Measurements from ENCODE around the gene TOMM20.

TOMM20 gene

DNA sequence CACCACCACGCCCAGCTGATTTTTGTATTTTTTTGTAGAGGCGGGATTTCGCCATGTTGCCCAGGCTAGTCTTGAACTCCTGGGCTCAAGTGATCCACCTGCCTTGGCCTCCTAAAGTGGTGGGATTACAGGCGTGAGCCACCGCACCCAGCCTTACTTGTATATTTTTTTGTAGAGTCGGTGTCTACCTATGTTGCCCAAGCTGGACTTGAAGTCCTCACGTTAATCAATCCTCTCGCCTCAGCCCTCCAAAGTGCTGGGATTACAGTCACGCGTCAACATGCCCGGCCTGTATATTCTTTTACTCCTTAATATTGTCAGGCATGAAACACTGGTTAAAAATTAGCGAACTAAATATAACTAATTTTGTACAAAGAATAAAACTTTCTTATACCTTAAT lies 5.5 kb upstream of the TOMM20 start:
- no peak for DNase-seq (ENCODE audit: low spot score)

DNA sequence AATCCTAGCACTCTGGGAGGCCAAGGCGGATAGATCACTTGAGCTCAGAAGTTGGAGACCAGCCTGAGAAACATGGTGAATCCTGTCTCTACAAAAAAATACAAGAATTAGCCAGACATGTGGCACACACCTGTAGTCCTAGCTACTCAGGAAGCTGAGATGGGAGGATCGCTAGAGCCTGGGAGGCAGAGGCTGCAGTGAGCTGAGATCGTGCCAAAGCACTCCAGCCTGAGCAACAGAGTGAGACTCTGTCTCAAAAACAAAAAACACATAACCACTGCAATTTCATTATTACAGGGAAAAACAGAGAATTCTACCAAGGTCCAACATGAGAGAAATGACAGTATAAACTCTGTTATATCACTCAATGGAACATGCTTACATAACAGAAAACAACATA lies 4.4 kb upstream of the TOMM20 start:
- DNase-seq (ENCODE audit: low spot score), result no peak

DNA sequence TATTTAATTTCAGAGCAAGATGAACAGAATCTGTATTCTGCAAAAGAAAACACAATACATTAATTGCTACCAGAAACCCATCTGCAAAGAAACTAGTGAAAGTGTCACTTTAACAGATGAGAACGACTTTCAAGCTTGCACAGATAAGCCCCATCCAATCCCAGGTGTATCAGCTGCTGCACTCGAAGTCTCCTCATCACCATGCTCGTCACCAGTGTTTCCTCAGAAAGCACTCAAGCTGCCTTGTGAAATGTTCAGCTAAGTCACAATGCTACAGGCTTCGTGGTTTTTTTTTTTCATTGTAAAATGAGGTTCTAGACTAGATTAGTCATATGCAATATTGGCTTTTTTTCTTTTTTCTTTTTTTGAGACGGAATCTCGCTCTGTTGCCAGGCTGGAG lies 3.3 kb upstream of the TOMM20 start:
- no peak for DNase-seq (ENCODE audit: low spot score)

DNA sequence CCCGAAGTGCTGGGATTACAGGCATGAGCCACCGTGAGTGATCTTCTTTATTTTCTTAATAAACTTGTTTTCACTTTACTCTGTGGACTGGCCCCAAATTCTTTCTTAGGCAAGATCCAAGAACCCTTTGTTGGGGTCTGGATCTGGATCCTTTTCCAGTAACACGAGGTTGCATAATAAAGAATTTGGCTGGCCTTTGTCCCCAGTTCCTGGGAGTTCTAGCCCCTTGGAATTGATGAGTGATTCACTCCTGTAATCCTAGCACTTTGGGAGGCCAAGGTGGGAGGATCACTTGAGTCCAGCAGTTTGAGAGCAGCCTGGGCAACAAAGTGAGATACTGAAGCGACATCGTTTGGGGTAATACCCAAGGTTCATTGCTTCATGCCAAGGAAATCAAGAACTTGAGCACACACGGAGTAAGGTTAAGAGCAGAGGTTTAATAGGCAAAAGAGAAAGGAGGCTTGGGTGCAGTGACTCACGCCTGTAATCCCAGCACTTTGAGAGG lies 2.2 kb upstream of the TOMM20 start:
- no peak for DNase-seq (ENCODE audit: low spot score)

DNA sequence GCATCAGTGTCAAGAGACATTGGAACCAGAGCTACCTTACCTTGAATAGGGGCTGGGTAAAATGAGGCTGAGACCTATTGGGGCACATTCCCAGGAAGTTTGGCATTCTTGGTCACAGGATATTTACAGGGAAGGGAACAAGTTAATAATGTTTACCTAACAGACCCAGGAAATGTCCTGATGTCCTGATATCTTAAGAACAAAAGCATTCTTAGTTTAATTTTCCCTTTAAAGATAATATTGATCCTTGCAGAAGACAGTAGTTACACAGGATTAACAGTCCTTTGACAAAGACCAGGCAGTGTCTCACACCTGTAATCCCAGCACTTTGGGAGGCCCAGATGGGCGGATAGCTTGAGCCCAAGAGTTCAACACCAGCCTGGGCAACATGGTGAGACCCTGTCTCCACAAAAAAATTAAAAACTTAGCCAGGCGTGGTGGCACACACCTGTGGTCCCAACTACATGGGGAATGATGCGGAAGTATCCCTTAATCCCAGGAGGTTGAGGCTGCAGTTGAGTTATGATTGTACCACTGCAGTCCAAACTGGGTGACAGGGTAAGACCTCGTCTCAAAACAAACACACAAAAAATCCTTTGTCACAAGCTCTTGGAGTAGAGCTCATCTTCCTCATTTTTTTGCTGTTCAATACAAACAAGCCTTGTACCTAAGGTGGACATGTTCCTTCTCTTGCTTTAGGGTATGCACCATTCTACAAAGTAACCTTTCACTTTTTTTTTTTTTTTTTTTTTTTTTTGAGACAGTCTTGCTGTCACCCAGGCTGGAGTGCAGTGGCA lies 1.3 kb upstream of the TOMM20 start:
- no peak for DNase-seq (ENCODE audit: low spot score)

DNA sequence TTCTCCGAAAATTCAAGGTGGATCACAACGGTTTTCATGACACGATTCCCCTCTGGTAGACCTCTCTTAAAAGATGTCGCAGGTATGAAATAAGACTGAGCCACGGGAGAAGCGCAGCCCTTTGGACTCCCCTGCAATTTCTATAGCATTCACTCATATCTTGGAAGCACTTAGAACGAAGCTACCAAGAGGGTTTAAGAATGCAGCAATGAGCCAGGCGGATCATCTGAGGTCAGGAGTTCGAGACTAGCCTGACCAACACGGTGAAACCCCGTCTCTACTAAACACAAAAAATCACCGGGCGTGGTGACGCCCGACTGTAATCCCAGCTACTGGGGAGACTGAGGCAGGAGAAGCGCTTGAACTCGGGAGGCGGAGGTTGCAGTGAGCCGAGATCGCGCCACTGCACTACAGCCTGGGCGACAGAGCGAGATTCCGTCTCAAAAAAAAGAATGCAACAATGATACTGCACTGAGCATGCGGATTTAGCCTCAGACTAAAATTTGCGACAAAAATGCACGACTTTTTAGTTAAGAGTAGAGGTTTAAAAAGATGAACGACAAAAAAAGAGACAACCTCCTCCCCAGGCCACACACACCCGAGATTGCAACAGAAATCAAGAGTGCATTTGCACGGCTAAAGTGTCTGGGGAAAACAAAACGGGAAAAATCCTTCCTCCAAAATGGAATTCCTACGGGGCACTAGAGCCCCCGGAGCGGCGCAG lies 743 bp downstream of the TOMM20 start:
- DNase-seq (ENCODE audit: low spot score), result no peak

DNA sequence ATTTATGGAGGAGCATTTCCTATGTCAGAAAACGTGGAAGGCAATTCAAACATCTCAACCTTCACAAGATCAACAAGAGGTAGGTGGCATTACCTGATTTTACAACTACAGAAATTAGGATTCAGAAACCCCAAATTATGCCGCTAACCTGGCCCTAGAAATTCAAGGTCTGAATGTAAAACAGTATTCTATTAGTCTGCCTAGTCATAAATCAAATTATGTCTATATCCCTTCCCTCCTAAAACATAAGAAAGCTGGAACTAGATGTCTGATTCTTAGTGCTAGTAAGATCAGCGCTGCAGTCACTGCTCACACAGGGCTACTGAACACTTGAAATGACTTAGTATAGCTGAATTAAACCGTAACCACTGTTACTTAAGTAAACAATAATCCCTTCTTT lies 1.4 kb downstream of the TOMM20 start:
- DNase-seq (ENCODE audit: low spot score), result no peak

DNA sequence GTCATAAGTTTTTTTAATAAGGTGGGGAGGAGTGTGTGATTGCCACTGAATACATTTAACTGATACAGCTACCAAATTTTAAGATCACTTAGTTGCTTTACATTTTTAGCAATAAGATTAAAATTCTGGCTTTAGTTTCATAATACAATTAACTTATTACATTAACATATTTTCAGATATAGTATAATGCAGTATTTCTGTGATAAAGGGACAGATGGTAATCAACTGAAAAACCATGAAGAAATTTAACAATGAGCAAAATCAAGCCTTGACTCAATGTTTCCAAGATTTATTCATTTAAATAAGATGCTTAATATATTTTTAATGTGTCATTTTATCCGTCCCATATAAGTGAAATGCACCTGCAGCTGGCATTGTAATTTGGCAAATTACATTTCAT lies 4.0 kb downstream of the TOMM20 start:
- no peak for DNase-seq (ENCODE audit: low spot score)

DNA sequence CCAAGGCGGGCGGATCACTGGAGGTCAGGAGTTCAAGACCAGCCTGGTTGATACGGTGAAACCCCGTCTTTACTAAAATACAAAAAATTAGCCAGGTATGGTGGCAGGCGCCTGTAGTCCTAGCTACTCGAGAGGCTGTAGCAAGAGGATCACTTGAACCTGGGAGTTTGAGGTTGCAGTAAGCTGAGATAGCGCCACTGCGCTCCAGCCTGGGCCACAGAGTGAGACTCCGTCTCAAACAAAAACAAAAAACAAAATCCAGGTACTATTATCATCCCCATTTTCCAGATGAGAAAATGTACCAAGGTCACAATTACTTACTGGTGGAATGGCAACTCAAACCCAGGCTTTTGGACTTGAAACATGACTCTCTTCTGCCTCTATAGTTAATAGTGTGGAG lies 4.5 kb downstream of the TOMM20 start:
- DNase-seq (ENCODE audit: low spot score), result no peak

DNA sequence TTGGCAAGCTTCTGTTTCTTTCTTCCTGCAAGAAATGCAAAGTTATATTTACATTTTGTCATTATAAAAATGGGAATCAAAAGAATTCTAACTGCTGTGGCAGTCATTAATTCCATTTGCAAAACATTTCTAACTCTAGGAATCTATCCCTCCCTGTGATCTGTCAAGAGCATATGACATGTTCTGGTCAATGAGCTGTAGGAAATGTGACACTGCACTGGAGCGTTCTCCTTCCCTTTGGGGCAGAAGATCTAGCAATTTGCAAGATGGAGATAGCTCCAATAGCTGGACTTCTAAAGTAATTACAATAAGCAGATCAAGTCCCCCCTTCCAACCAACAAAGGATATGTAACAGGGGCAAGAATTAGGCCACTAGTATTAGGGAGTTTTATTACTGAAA lies 6.3 kb downstream of the TOMM20 start:
- DNase-seq (ENCODE audit: low spot score), result no peak

DNA sequence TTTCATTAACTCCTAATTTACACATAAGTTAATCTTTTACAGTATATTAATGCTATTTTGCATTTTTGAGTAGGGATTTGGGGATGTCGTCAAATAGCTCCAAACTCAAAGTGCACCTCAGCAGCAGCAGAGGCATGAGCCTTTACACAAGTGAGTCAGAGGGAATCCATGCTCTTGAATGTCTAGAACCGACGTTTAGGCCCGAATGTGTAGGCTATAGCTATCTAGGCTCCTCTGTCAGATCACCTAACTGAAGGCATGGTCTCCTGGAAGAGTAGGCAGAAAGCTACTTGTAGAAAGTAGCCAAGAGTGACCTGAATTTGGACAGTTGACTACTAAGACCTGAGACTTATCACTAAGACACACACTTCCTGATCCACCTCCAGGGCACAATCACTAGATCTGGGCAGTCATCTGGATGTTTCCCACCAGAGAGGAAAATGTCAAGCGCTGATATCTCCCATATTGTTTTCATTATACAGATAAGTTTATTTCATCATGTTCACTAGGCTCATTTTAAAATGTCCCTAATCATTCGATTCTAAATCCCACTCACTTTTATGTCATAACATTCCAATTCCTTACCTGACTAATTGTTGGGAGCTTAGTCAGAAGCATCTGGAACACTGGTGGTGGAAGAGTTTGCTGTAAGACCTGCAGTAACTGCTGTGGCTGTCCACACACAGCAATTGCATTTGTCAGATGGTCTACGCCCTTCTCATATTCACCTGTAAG lies 15.3 kb downstream of the TOMM20 start:
- DNase-seq (ENCODE audit: low spot score), result no peak

DNA sequence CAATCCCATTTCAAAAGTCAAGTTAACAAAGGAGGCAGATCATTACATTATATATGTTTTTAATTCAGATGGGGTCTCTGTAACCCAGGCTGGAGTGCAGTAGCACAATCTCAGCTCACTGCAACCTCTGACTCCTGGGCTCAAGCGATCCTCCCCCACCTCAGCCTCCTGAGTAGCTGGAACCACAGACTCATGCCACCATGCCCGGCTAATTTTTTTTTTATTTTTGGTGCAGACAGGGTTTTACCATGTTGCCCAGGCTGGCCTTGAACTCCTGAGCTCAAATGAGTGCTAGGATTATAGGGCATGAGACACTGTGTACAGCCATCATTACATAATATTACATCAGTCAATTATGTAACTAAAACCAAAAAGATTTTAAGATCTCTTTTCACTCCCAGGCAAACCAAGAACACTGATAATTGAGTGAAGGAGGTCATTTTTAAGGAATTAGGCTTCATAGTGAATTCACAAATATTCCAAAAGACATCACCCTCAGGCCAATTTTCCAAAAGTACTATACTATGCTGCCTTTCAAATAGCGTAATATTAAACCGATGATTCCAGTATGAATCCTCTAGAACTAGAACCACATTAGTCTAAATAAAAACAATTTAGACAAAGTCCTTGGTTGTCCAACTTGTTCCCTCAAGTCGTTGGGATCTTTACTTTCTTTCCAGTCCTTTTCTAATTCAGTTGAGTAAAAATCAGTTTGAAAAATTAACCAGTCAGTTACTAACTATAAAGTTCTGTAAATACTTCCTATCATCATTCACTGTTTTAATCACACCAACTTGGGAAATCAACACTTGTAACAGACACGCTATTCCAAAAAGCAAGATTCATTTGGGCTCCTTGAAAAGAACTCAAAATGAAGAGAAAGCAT lies 16.1 kb downstream of the TOMM20 start:
- no peak for DNase-seq (ENCODE audit: low spot score)

DNA sequence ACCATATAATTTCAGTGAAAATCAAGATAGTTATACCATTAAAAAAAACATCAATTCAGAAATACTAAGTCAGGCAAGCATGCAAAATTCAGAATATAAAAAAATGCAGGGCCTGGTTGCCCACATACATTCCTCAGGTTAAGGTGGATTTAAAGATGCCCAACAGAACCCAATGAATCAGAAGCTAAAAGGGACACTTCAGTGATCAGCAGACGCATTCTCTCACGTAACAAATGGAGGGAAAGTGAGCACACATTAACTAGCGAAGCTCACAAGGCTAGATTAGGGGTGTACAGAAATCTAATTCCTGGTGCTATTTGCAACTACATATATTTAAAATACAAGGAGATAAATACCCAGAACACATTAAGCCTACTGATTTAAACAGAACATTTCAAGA lies 17.5 kb downstream of the TOMM20 start:
- no peak for DNase-seq (ENCODE audit: low spot score)

DNA sequence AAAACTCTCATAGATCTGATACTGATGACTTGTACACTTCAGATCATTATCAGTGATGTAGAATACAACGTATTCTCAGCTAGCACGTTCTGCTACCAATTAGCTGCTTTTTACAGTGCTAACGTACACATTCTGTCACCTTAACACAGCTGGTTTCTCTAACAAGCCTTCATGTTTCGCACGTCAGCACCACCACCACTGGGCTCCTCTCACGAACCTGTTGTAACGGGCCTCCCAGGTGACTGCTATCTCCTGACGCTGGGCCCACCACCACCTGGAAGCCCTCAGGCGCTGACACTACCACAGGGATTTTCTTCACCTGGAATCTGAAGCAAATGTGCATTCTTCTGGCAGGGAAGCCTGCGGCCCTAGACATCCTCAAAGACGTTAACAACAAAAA lies 19.8 kb downstream of the TOMM20 start:
- DNase-seq (ENCODE audit: low spot score), result no peak

DNA sequence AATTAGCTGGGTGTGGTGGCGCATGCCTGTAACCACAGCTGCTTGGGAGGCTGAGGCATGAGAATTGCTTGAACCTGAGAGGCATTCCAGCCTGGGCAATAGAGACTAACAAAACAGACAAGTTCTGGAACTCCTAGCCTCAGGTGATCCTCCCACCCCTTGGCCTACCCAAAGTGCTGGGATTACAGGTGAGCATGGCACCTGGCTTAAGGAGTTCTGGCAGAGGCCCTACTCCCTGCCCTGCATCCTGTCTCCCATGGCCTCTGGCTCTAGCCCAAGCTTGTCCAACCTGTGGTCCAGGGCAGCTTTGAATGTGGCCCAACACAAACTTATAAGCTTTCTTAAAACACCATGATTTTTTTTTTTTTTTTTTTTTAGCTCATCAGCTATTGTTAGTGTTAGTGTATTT lies 20.4 kb downstream of the TOMM20 start:
- no peak for DNase-seq (ENCODE audit: low spot score)

DNA sequence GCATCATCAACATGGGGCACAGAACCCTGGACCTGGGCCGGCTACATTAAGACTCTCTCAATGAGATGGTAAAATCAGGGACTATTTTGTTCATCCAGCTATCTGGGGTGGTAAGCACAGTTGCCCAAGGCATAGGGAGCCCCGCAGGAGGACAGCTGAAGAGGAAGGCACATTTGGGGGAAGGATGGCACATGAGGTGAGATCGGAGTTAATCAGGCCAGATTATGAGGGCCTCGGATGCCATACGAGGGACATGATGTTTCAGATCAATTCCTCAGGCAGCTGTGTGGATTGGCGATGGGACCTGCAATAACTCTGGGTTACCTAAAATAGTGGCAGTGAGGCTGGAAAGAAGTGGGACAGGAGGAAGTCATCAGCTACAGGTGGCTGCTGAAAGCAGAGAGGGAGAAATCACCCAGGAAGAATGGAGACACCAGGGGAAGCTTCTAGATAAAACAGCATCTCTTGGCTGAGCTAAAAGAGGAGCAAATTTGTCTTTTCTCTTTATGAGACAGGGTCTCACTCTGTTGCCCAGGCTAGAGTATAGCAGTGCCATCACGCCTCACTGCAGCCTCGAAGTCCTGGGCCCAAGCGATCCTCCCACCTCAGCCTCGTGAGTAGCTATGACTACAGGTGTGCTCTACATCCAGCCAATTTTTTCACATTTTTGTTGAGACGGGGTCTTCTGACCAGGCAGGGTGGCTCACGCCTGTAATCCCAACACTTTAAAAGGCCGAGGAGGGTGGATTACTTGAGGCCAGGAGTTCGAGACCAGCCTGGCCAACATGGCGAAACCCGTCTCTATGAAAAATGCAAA lies 21.1 kb downstream of the TOMM20 start:
- no peak for DNase-seq (ENCODE audit: low spot score)

DNA sequence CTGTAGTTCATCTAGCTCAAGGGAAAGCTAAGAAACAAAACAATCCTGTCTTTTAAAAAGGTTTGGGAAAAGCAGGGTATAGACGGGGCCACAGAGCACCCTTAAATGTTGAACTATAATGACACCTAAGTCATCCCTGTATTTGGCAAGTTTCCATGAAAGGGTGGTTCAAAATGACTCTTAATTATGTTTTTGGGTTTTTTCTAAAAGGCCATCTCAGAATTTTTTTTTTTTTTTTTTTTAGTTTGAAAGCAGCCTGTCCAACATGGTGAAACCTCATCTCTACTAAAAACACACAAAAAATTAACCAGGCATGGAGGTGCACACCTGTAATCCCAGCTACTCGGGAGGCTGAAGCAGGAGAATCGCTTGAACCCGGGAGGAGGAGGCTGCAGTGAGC lies 22.2 kb downstream of the TOMM20 start:
- DNase-seq (ENCODE audit: low spot score), result no peak

DNA sequence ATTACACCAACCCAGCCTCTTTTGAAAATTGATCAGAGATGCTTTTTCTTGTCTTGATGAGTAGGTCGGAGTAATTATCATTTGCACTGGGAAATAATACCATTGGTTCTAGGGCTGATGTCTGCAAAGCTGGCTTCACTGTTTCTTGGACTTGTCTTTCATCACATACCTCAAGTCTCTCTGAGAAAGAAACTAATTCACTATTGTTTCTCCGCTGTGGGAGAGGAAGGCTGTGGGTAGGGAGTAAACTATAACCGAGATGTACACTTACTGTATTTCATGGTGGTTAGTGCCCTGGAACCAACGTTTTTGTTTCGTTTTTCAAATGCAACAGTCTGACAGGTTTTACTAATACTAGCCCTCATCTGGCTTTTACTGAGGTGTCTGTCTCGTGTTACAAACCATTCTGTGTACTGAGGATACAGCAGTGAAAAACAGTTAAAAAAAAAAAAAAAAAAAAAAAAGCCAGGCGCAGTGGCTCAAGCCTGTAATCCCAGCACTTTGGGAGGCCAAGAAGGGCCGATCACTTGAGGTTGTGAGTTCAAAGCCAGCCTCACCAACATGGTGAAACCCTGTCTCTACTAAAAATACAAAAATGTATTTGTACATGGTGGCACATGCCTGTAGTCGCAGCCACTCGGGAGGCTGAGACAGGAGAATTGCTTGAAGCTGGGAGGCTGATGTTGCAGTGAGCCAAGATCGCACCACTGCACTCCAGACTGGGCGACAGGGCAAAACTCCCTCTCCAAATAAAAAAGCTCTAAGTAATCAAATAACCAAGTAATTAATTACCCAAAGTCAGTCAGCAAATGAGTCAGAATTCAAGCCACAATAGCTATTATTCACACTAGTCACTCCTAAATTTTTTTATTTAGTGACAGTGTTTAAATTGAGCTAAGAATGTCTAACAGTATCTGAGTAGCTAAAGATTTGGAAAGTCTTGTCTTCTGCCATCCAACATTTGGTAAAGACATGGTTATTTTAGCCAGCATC lies 23.3 kb downstream of the TOMM20 start:
- DNase-seq (ENCODE audit: low spot score), result no peak

DNA sequence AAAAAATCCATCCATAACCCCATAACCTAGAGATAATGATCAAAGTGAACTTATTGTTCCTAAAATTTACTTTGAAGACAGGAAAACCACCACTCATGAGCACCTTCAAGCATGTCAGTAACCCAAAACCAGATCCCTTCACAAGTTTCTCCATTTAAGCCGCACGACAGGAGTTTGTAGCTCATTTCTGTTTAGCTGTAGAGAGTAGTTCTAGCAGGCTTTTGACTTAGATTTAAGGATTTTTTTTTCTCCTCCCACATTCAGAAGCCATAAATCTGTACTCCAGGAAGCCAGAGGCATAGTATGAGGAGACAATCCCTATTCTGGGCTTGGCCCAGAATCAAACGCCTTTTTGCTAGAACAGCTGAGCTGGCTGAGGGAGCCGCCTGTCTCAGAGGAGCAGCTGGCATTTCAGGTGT lies 25.6 kb downstream of the TOMM20 start:
- no peak for DNase-seq (ENCODE audit: low spot score)

DNA sequence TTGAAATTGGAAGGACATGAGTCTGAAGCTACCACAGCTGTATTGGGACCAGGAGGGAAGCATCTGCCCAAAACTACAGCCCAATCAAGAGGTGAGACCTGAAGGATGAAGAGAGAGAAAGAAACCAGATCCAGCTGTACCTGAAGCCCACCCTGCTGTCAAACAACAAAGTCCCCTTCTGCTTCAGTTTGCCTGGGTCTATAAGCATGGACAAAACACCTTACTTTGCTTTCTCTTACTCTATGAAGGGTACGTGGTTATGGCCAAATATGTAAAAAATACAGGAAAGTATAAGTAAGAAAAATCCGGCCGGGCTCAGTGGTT lies 26.4 kb downstream of the TOMM20 start:
- no peak for DNase-seq (ENCODE audit: low spot score)

Data from hematopoietic multipotent progenitor cell treated with erythropoietin and hydrocortisone succinate and interleukin-3 and kit ligand, for 15 days (in vitro differentiated cells).